Cardiac fibroblast (primary cell): ENCODE data around the gene PDIA2.

Source experiments
- DNase-seq, 2 donors: peaks; one replicate each; pipeline versions ENCODE4 v3.0.0 to v3.0.0-alpha.2; 2010; ENCODE audit warnings: low read depth in 2 of 2
- H3K4me3 ChIP-seq, 2 donors: replicated peaks in 1 of 2; 1 replicate in 1 of 2; 2 replicates in 1 of 2; pipeline ENCODE4 v1.5.1; 2011; ENCODE audit warnings: low read depth in 2 of 2, low read length in 2 of 2, mild to moderate bottlenecking in 2 of 2, moderate library complexity in 1 of 2
- TF ChIP-seq, protein P1 (sequence below): IDR thresholded peaks from one replicate; pipeline ENCODE4 v1.5.1; 2011; ENCODE audit warnings: low read depth, mild to moderate bottlenecking, low read length, inconsistent platforms

The PDIA2 gene

GRCh38 chr16:301235-301634, 18.3 kb downstream of the PDIA2 start:
- TF ChIP-seq, protein P1, sequence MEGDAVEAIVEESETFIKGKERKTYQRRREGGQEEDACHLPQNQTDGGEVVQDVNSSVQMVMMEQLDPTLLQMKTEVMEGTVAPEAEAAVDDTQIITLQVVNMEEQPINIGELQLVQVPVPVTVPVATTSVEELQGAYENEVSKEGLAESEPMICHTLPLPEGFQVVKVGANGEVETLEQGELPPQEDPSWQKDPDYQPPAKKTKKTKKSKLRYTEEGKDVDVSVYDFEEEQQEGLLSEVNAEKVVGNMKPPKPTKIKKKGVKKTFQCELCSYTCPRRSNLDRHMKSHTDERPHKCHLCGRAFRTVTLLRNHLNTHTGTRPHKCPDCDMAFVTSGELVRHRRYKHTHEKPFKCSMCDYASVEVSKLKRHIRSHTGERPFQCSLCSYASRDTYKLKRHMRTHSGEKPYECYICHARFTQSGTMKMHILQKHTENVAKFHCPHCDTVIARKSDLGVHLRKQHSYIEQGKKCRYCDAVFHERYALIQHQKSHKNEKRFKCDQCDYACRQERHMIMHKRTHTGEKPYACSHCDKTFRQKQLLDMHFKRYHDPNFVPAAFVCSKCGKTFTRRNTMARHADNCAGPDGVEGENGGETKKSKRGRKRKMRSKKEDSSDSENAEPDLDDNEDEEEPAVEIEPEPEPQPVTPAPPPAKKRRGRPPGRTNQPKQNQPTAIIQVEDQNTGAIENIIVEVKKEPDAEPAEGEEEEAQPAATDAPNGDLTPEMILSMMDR: no peak
- H3K4me3 ChIP-seq: no peak overlapping the region
- no peak for DNase-seq

- no peak overlapping the region for H3K4me3 ChIP-seq
- DNase-seq: no peak
- TF ChIP-seq, protein P1: no peak
Observed at GRCh38 chr16:301950-302349, 19.0 kb downstream of the PDIA2 start.

GRCh38 chr16:303760-304505, 21.0 kb downstream of the PDIA2 start:
- peak in 1 of 2 donors; percentile 22 for DNase-seq
- TF ChIP-seq, protein P1: peak; percentile 5
- no peak overlapping the region for H3K4me3 ChIP-seq

DNA sequence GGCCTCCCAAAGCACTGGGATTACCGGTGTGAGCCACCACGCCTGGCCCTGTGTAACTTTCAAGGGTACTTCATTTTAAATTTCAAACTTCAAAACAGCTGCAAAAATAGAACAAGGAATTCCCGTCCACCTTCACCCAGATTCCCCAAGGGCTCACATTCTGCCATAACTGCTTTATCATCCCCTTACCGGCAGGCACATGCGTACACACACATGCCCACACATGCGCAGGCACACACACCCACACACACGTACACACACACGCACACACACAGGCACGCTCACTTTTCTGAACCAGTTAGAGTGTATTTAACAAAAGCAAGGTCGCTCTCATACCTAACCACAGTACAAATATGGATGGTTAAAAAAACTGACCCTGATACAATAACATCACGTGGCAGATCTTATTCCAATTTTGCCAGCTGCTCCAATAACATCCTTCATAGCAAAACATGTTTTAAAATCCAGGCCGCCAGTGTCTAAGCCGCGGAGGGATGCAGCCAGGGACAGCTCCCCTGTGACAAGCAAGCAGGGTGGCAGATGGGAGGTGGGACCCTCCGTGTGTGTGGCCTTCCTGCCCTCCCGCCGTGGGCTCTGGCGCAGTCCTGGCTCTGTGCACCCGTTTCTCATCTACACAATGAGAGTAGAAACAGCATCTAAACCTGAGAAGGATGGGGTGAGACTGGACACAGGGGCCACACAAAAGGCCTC, 23.1 kb downstream of the PDIA2 start:
- H3K4me3 ChIP-seq: no peak overlapping the region
- no peak for DNase-seq
- TF ChIP-seq, protein P1: no peak

DNA sequence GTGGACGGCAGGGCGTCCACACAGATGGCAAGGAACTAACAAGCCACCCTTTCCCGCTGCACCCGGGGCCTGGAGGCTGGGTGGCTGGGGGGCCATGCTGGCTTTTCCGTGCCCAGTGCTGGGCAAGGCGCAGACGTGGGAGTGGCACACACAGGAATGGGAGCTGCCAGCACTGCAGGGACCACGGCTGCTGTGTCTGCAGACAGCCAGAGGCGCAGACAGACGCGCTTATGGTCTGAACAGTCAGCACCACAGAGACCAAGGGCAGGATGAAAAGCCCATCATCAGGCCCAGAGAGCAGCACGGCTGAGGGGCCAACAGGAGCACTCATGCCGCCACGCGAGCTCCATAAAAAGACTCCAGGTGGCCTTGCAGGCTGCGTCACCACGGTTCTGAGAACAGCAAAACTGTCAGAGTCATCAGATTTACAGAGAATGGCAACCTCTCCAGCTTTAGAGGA, 24.0 kb downstream of the PDIA2 start:
- DNase-seq: no peak
- TF ChIP-seq, protein P1: no peak
- H3K4me3 ChIP-seq: no peak overlapping the region

GRCh38 chr16:307691-308312, 24.8 kb downstream of the PDIA2 start:
- no peak overlapping the region for H3K4me3 ChIP-seq
- DNase-seq: no peak
- TF ChIP-seq, protein P1: no peak
